ENCODE results near the gene SNRPA1.

The SNRPA1 gene

GRCh38 chr15:101244036-101244781 lies 50.8 kb downstream of the SNRPA1 start:
- no peak for DNase-seq

- DNase-seq = no peak
These were observed 51.6 kb downstream of the SNRPA1 start for GRCh38 chr15:101243420-101243819.

GRCh38 chr15:101242999-101243336 lies 52.1 kb downstream of the SNRPA1 start:
- no peak for DNase-seq

- DNase-seq = no peak
These were observed 52.7 kb downstream of the SNRPA1 start for GRCh38 chr15:101242160-101242998.

GRCh38 chr15:101240358-101240757 lies 54.7 kb downstream of the SNRPA1 start:
- DNase-seq = no peak

- no peak for DNase-seq
These were observed 55.3 kb downstream of the SNRPA1 start for GRCh38 chr15:101239724-101240136.

GRCh38 chr15:101237251-101237650 lies 57.8 kb downstream of the SNRPA1 start:
- no peak for DNase-seq

GRCh38 chr15:101233651-101234280 lies 61.3 kb downstream of the SNRPA1 start:
- no peak for DNase-seq

- peak in 1 of 56 donors; percentile 16 for DNase-seq
These were observed 62.4 kb downstream of the SNRPA1 start for GRCh38 chr15:101232677-101233076.
